HG03521 (cell line): Measurements from ENCODE around the gene LOC101059915.
A peak's percentile ranks its signal among the peaks of the same experiment; 100 is the strongest.

Source experiments
- ATAC-seq: cut with Tn5 transposase; IDR thresholded peaks from one replicate; pipeline ENCODE4 v1.9.1; 2021; ENCODE audit warnings: mild to moderate bottlenecking, moderate library complexity; ENCODE audit not compliant: unreplicated experiment

LOC101059915 gene

DNA sequence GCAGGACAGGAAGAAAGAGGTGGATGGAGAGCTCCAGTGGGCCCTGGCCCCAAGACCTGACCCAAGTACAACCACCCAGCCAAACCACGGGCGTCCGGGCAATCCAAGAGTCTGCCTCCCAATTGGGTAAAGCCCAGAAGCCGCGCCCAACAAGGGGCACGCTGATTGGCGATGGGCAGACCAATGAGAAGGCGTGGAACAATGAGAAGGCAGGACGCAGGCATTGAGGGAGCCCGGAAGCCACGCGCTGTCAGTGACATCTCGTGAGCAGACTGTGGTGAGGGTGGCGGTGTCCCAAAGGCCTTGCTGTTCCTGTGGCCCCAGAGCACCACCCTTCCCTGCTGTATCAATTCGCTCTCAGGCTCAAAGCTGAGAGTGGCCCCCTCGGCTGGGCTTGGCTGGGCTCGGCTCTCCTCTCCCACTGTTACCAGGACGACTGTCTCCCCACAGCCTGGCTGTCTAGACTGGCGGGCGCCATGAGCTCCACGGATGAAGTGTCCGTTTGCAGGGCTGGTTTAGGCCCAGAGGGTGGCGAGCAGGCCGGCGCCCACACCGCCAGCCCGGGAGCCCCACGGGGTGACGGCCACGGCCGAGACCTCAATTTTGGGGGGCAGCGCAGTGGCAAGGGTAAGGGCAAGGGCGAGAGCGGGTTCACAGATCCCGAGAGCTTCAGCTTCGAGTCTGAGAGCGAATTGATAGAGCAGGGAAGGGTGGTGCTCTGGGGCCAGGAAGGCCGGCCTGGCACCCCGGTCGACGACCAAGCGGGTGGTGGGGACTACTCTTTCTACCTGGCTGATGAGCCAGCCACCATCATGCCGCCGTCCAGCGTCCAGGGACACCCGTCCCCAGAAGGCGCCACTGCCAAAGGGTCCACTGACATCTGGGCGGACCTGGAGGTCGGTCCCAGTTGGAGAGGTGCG is at the start of gene LOC101059915:
Gene LOC101059915 (plus strand): TSS at position 219 of the 920 bp plus-strand sequence.
- no peak for ATAC-seq

DNA sequence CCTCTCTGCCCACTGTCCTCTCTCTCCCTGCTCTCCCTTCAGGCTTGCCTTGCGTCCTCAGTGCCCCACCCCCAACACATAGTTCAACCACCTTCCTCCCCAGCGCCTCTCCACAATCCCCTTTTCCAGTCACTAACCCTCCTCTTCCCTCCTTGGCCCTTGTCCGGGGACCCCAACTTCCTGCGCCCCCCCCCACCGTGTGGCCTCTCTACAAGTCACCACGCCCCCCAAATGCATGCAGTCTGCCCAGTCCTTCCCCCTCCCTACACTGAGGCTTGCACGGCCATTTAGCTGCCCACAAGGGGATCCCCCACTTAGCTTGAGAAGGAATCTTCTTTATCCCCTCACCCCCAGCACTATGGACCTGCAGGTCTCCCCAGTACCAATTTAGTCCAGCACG is 49.6 kb upstream of the LOC101059915 start:
- ATAC-seq, result no peak

DNA sequence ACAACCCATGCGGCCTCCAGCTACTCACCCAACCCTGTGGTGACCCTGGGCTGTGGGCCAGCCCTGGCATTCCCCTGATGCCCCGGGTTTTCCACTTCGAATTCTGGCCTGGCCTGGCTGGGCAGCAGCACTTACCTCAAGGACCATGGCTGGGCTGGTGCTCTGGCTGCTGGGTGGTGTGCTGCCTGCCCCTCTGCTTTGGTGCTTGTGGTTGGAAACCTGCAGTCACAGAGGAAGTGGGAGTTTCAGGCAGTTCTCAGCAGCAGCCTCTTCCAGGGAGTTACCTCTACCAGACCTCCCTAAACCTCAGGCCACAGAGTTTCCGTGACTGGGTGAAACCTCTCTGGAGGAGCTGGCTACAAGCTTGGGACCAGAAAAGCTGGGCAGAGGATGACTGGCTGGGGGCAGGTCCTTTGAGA is 49.0 kb upstream of the LOC101059915 start, which contains the start of gene CXCR3:
Gene CXCR3 (minus strand): TSS at position 209 of the 419 bp plus-strand sequence. CDS start 62 bp downstream, at position 147.
- peak; percentile 33 for ATAC-seq

- no peak for ATAC-seq
These were observed 48.6 kb upstream of the LOC101059915 start for GRCh38 chrX:71618787-71619186.

GRCh38 chrX:71619193-71619592 is 48.2 kb upstream of the LOC101059915 start:
- ATAC-seq, result no peak

DNA sequence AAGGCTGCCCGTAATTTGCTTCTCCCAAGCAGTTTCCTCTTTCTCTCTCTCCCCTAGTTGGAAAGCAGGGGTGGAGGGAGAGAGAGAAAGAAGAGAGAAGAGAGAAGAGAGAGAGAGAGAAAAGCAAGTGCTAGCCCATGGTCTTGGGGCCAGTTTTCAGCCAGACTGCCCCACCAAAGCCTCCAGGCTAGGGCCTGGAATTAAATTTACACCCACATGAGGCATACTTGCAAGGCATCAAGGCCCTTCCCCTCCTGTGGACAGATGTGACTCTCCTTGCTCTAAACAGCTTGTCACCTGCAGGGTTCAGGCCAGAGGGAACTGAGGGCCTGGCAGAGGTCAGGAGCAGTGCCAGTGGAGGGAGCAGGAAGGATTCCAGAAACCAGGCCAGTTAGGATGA is 47.4 kb upstream of the LOC101059915 start:
- ATAC-seq, result no peak

DNA sequence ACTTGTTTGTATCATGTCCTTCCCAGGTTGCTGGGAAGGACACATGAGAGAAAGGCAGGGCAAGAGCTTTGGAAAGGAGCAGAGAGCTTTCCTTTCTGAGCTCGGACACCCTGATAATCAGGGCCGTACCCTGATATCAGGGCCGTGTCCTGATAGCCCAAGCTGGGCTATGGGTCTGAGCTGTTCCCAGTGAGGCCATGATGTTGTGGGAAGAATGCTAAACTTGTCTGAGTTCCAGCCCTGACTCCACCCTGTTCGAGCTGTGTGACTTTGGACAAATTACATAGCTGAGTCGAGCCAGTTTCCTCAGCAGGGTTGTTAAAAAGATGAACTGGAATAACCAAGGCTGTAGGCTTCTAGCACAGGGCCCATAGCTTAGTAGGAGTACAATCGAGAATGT is 45.7 kb upstream of the LOC101059915 start:
- no peak for ATAC-seq

GRCh38 chrX:71622032-71622575 is 45.2 kb upstream of the LOC101059915 start:
- ATAC-seq, result no peak

GRCh38 chrX:71622576-71623450 is 44.5 kb upstream of the LOC101059915 start:
- ATAC-seq, result peak; percentile 56

DNA sequence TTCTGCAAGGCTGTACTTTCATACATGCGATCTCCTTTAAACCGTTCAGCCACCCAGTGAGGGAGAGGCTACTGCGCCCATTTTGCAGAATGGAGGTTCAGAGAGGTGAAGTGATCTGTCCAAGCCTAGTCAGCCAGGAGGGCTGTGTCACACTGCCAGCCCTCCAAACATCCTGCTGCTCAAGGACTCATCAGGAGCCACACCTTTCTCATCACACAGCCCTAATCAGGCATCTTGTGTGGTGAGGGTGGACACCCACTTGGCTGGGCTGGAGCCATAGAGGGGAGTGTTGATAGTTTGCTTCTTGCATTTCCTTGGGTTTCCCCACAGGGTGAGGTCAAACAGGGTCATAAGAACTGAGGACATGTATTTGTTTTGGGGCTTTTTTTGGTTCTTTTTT is 43.6 kb upstream of the LOC101059915 start:
- no peak for ATAC-seq

DNA sequence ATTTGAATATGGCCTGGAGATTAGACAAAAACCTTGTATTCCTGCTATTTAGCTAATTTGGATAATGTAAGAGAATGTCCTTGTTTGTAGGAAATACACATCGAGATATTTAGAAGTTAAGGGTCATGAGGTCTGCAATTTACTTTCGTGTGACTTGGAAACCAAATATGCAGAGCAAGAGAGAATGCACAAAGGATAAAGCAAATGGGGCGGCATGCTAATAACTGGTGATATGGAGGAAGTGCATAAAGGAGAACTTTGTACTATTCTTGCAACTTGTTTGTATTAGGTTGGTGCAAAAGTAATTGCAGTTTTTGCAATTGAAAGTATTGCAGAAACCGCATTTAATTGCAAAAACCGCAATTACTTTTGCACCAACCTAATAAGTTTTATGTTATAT is 41.9 kb upstream of the LOC101059915 start:
- ATAC-seq, result no peak

GRCh38 chrX:71626576-71626975 is 40.8 kb upstream of the LOC101059915 start:
- no peak for ATAC-seq

DNA sequence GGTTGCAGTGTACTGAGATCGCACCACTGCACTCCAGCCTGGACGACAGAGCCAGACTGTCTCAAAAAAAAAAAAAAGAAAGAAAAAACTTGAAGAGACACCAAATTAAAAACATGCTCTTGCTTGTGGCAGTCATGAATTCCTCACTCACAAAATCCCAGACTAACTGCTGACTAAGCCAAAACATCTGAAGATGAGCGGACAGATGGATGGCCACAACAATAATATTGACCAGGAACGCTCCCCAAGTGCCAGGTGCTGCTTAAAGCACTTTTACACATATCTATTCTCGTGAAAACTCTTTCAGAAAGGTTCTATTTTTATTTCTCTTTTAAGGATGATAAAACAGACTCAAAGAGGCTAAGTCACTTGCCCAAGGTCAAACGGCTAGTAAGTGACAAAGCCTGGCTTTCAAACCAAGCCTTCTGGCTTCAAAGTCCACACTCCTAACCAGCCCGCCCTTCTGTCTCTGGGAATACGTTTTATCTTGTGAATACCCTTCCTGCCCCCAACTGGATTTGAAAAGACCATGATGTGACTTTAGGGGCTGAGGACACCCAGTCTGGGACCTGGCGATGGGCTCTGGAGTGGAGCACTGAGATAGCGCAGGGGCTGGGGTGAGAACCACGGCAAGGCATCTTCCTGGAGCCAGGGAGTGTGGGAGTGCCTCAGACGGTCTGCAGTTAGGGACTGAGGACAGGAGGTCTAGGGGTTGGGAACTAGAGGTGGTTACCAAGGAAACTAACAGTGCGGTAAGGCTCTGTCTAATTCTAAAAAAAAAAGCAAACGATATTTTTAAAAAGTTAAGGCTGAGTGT is 39.5 kb upstream of the LOC101059915 start:
- no peak for ATAC-seq

DNA sequence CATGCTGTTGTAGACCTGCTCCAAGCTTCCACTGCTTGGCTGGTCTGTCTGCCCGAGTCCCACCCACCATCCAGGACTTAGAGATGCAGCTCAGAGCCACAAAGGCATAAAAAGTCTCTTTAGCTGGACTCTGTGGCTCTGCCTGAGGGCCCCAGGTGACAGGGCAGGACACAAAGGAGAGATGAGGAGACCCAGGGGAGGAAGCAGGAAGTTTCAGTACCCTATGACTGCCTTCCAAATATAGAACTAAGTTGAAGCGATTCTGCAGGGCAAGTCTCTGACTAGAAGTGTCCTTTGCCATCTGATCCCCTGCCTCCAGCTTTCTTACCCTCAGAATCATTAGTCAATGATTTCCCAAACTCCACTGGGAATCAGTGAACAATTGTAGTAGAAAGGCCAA is 37.9 kb upstream of the LOC101059915 start:
- peak; percentile 41 for ATAC-seq

DNA sequence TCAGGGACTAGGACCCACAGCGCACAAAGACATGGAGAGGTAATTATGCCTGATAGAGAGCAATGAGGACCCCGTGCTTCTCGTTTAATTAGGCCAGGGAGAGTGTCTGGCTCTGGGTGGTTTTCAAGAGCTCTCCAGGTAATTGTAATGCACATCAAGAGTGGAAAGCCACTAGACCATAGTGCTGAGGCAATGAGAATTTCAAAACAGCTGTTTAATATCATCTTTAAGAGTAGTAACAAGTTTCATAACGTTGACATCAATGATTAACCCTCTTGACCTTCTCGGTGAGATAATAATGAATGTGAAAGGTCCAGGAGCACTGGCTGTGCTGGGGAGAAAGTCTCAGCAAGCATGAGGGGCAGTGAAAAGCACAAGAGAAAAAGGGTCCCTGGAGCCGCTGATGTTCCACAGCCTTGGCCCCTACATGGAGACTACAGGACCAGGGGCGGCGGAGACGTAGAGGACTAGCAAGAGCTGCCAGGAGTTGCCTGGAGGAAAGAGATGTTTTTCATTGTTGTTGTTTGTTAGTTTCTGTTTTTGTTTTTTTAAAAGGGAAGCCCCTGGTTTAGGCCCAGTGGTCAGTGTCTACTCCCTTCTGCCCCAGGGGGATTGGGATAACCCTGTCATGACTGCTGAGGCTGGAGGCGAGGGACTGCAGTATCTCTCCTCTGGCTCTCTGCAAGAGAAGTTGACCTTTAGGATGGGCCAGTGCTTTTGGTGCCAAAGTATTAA is 34.3 kb upstream of the LOC101059915 start:
- peak; percentile 54 for ATAC-seq

DNA sequence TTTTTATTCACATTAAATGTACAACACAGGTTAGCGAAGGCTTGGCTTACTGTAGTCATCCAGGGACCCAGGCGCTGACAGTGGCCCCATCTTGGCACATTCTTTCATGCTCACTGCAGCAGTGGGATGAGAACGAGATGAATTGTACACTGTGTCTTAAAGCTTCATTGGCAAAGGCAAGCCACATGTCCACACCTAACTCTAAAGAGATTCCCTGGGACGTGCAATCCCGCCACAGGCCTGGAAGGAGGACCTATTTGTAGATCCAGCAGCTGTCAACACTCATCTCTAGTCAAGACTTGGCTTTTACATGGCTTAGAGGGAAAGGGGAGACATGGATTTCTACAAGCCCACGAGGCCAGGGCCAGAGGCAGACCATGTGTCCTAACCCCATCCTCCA is 33.0 kb upstream of the LOC101059915 start:
- no peak for ATAC-seq

DNA sequence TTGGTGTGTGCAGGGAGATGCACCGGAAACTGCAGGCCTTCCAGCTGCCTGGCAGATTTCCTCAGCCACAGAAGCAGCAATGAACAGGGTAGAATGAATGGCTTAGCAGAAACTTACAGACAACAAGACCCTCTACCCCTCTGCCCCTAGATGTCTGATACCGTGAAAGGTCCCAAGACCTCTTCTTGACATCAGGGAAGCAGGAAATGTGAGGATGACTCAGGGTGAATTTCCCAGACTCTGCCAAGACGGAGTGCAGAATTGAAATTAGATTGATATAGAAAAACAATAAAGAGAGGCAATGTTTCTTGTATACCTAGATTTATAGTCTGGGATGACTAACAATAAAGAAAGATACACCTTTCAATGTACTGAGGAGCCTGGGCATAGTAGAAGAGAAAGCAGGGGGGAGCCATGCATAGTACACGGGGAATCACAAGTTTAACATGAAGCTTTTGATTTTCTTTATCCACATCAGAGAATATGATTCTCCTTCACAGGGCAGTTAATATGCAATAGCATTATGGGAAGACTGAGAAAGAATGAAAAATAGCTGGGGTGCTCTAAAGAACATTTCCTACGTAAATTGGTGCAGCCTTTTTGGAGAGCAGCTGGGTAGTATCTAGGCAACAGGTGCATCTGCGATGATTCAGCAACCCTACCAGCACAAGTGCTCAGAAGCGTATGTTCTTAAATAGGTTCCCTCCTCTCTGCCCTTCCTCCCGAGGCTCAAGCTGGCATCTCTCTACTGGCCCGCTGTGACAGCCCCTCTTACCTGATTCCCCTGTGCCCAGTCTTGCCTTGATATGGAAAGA is 30.7 kb upstream of the LOC101059915 start:
- ATAC-seq, result no peak

DNA sequence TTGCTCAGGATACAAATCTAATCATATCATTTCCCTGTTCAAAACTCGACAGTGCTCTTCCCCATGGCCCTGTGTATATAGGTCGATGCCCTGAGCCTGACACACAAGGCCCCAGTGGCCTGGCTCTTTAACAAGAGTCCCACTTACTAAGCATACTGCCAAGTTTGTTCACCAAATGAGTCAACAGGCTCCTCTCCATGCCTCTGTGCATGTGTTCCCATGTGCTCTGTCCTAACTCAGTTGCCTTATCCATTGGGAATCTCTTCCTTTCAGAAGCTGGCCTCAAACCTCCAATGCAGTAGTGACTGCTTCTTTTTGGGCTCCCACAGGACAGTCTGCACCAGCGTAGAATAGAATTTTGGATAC is 30.1 kb upstream of the LOC101059915 start:
- no peak for ATAC-seq

DNA sequence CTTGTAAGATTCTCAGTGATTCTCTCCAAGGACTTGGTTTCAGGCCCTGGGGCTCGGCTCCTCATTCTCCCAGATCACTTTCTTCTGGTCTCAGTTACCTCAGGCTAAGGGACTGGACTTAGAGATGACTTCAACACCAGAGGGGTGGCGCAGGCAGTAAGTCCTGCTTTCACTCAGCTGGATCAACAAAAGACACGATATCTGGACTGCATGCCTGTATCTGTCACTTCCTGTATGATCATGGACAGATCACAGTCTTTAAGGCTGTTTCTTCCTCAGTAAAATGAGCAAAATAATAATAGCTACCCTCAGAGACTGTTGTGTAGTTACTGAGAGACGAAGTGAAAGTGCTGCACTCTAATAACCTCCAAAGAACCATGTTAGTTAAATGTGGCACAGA is 29.5 kb upstream of the LOC101059915 start:
- ATAC-seq, result peak; percentile 42
